ENCODE data around the gene TSPAN33.
"Not testable (repeated sequence)": the region's sequence is repeated elsewhere in the genome, so short reads cannot be mapped to it uniquely, and the experiment has no call there.

Gene TSPAN33

GRCh38 chr7:129170441-129171021 is 26.0 kb downstream of the TSPAN33 start:
- DNase-seq = no peak

- DNase-seq = not testable (repeated sequence)
Observed at GRCh38 chr7:129173861-129174260, 29.4 kb downstream of the TSPAN33 start.

- DNase-seq = no peak
Observed at GRCh38 chr7:129176916-129177710, 32.6 kb downstream of the TSPAN33 start.

GRCh38 chr7:129184981-129185670 is 40.6 kb downstream of the TSPAN33 start:
- no peak for DNase-seq

- no peak for DNase-seq
Observed at GRCh38 chr7:129186749-129187260, 42.3 kb downstream of the TSPAN33 start.

- DNase-seq = no peak
Observed at GRCh38 chr7:129187681-129188371, 43.3 kb downstream of the TSPAN33 start.

- DNase-seq = peak; percentile 8 to 16
Observed at GRCh38 chr7:129188372-129188891, 43.9 kb downstream of the TSPAN33 start, which contains the start of gene SMO. TSS of gene SMO (plus strand) at chr7:129188633. CDS start at chr7:129189152, 519 bp downstream.

GRCh38 chr7:129188892-129189660 is 44.6 kb downstream of the TSPAN33 start:
- no peak for DNase-seq

GRCh38 chr7:129189661-129190310 is 45.3 kb downstream of the TSPAN33 start:
- no peak for DNase-seq

GRCh38 chr7:129191272-129191671 is 46.8 kb downstream of the TSPAN33 start:
- DNase-seq = no peak

GRCh38 chr7:129193892-129194291 is 49.4 kb downstream of the TSPAN33 start:
- DNase-seq = no peak

GRCh38 chr7:129197771-129198170 is 53.3 kb downstream of the TSPAN33 start:
- no peak for DNase-seq

- no peak for DNase-seq
Observed at GRCh38 chr7:129199406-129199805, 54.9 kb downstream of the TSPAN33 start.

- DNase-seq = no peak
Observed at GRCh38 chr7:129202058-129202777, 57.7 kb downstream of the TSPAN33 start.

GRCh38 chr7:129203050-129203741 is 58.7 kb downstream of the TSPAN33 start:
- no peak for DNase-seq

GRCh38 chr7:129205126-129205818 is 60.8 kb downstream of the TSPAN33 start:
- DNase-seq = no peak

GRCh38 chr7:129205987-129206785 is 61.7 kb downstream of the TSPAN33 start:
- DNase-seq = no peak

GRCh38 chr7:129208667-129209066 is 64.2 kb downstream of the TSPAN33 start:
- DNase-seq = no peak

Data from stimulated activated CD4-positive, alpha-beta T cell treated with anti-CD3 and anti-CD28 coated beads, Interleukin-4, amount 100 ng/mL, for 4 hours (primary cell).